Measurements from ENCODE around the gene NAALAD2. TPM values are rescaled to one million over a fixed set of nuclear protein-coding genes. Genes with fewer than 3 reads are reported as not detected.
"Not testable (repeated sequence)": the region's sequence is repeated elsewhere in the genome, so short reads cannot be mapped to it uniquely, and the experiment has no call there.

Gene NAALAD2
- total RNA-seq (2014; rRNA removed; shearing (Covaris generic)) = 0.29 and 2.8 TPM in 2 replicates

GRCh38 chr11:90134478-90135003 lies at the start of gene NAALAD2:
TSS of gene NAALAD2 (plus strand) at chr11:90134663. CDS start at chr11:90134759, 96 bp downstream.
- DNase-seq (ENCODE audit: low spot score) = no peak

GRCh38 chr11:90085650-90086049 lies 48.8 kb upstream of the NAALAD2 start, which contains the start of gene UBTFL1:
TSS of gene UBTFL1 (plus strand) at chr11:90085950. CDS start at chr11:90085950, 0 bp downstream.
- DNase-seq (ENCODE audit: low spot score) = not testable (repeated sequence)

GRCh38 chr11:90088731-90089130 lies 45.7 kb upstream of the NAALAD2 start:
- not testable (repeated sequence) for DNase-seq (ENCODE audit: low spot score)

GRCh38 chr11:90095230-90095924 lies 39.1 kb upstream of the NAALAD2 start:
- not testable (repeated sequence) for DNase-seq (ENCODE audit: low spot score)

- not testable (repeated sequence) for DNase-seq (ENCODE audit: low spot score)
Observed at GRCh38 chr11:90098261-90098660, 36.2 kb upstream of the NAALAD2 start.

GRCh38 chr11:90100431-90100830 lies 34.0 kb upstream of the NAALAD2 start:
- DNase-seq (ENCODE audit: low spot score) = no peak

GRCh38 chr11:90113541-90113940 lies 20.9 kb upstream of the NAALAD2 start:
- DNase-seq (ENCODE audit: low spot score) = no peak

- DNase-seq (ENCODE audit: low spot score) = no peak
Observed at GRCh38 chr11:90120191-90120590, 14.3 kb upstream of the NAALAD2 start.

GRCh38 chr11:90124371-90124770 lies 10.1 kb upstream of the NAALAD2 start:
- no peak for DNase-seq (ENCODE audit: low spot score)

- DNase-seq (ENCODE audit: low spot score) = no peak
Observed at GRCh38 chr11:90124946-90125345, 9.5 kb upstream of the NAALAD2 start.

GRCh38 chr11:90133560-90134477 lies 644 bp upstream of the NAALAD2 start:
- no peak for DNase-seq (ENCODE audit: low spot score)

GRCh38 chr11:90135016-90135415 lies 553 bp downstream of the NAALAD2 start:
- no peak for DNase-seq (ENCODE audit: low spot score)

- DNase-seq (ENCODE audit: low spot score) = no peak
Observed at GRCh38 chr11:90148900-90149299, 14.4 kb downstream of the NAALAD2 start.

- DNase-seq (ENCODE audit: low spot score) = not testable (repeated sequence)
Observed at GRCh38 chr11:90166982-90167573, 32.6 kb downstream of the NAALAD2 start.

- DNase-seq (ENCODE audit: low spot score) = not testable (repeated sequence)
Observed at GRCh38 chr11:90167704-90168103, 33.2 kb downstream of the NAALAD2 start.

- DNase-seq (ENCODE audit: low spot score) = no peak
Observed at GRCh38 chr11:90168571-90168970, 34.1 kb downstream of the NAALAD2 start.

- no peak for DNase-seq (ENCODE audit: low spot score)
Observed at GRCh38 chr11:90171359-90171758, 36.9 kb downstream of the NAALAD2 start.

GRCh38 chr11:90176069-90176468 lies 41.6 kb downstream of the NAALAD2 start:
- no peak for DNase-seq (ENCODE audit: low spot score)

- DNase-seq (ENCODE audit: low spot score) = no peak
Observed at GRCh38 chr11:90178751-90179150, 44.3 kb downstream of the NAALAD2 start.

GRCh38 chr11:90179923-90180322 lies 45.5 kb downstream of the NAALAD2 start:
- no peak for DNase-seq (ENCODE audit: low spot score)

- DNase-seq (ENCODE audit: low spot score) = no peak
Observed at GRCh38 chr11:90187839-90188238, 53.4 kb downstream of the NAALAD2 start.

GRCh38 chr11:90189011-90189410 lies 54.5 kb downstream of the NAALAD2 start:
- no peak for DNase-seq (ENCODE audit: low spot score)

Measured in H4 (cell line).